ENCODE results near the gene KRTAP5-1.
"Not testable (repeated sequence)": the region's sequence is repeated elsewhere in the genome, so short reads cannot be mapped to it uniquely, and the experiment has no call there.

KRTAP5-1 gene

GRCh38 chr11:1600626-1601025 is 15.5 kb upstream of the KRTAP5-1 start:
- DNase-seq: no peak

GRCh38 chr11:1598816-1599215 is 13.7 kb upstream of the KRTAP5-1 start:
- no peak for DNase-seq

GRCh38 chr11:1598406-1598805 is 13.3 kb upstream of the KRTAP5-1 start:
- not testable (repeated sequence) for DNase-seq

GRCh38 chr11:1597994-1598380 is 12.9 kb upstream of the KRTAP5-1 start, which contains the start of gene KRTAP5-2:
KRTAP5-2 (minus strand) TSS chr11:1598294; CDS start chr11:1598250, 44 bp downstream.
- DNase-seq: no peak

- DNase-seq: no peak
Observed at GRCh38 chr11:1597331-1597993, 12.4 kb upstream of the KRTAP5-1 start.

GRCh38 chr11:1596576-1597121 is 11.6 kb upstream of the KRTAP5-1 start:
- not testable (repeated sequence) for DNase-seq

- DNase-seq: not testable (repeated sequence)
Observed at GRCh38 chr11:1595994-1596575, 11.0 kb upstream of the KRTAP5-1 start.

- no peak for DNase-seq
Observed at GRCh38 chr11:1592628-1593027, 7.5 kb upstream of the KRTAP5-1 start.

- no peak for DNase-seq
Observed at GRCh38 chr11:1589996-1590395, 4.9 kb upstream of the KRTAP5-1 start.

GRCh38 chr11:1589191-1589963 is 4.3 kb upstream of the KRTAP5-1 start:
- DNase-seq: peak in 1 of 2 experiments; percentile 23

GRCh38 chr11:1586699-1587098 is 1.6 kb upstream of the KRTAP5-1 start:
- DNase-seq: no peak

GRCh38 chr11:1582909-1583308 is 2.2 kb downstream of the KRTAP5-1 start:
- not testable (repeated sequence) for DNase-seq

- DNase-seq: no peak
Observed at GRCh38 chr11:1581976-1582375, 3.1 kb downstream of the KRTAP5-1 start.

- DNase-seq: no peak
Observed at GRCh38 chr11:1576825-1577224, 8.3 kb downstream of the KRTAP5-1 start.

GRCh38 chr11:1575756-1576155 is 9.3 kb downstream of the KRTAP5-1 start:
- not testable (repeated sequence) for DNase-seq

- DNase-seq: no peak
Observed at GRCh38 chr11:1574933-1575242, 10.2 kb downstream of the KRTAP5-1 start.

- DNase-seq: peak; percentile 56 to 64
Observed at GRCh38 chr11:1574238-1574932, 10.7 kb downstream of the KRTAP5-1 start.

GRCh38 chr11:1573903-1574237 is 11.2 kb downstream of the KRTAP5-1 start:
- no peak for DNase-seq

- DNase-seq: peak; percentile 22 to 37
Observed at GRCh38 chr11:1573077-1573902, 11.8 kb downstream of the KRTAP5-1 start.

GRCh38 chr11:1572197-1573076 is 12.6 kb downstream of the KRTAP5-1 start, which contains the start of gene DUSP8:
DUSP8 (minus strand) TSS chr11:1572271; CDS start chr11:1565826, 6,445 bp downstream.
- DNase-seq: peak; percentile 90 to 91

GRCh38 chr11:1571760-1572196 is 13.3 kb downstream of the KRTAP5-1 start:
- DNase-seq: no peak

All from activated CD4-positive, alpha-beta T cell treated with anti-CD3 and anti-CD28 coated beads, Interleukin-2, amount 50 U/mL, for 48 hours (primary cell).